ENCODE measurements around the gene AMBP. TPM values are rescaled to one million over a fixed set of nuclear protein-coding genes. Genes with fewer than 3 reads are reported as not detected.

The AMBP gene
- total and polyA plus RNA-seq, 10 donors, result 0.09 to 1.6 (median 0.12) TPM; not detected in 7

GRCh38 chr9:114071197-114071795 lies 6.8 kb downstream of the AMBP start:
- Histone ChIP-seq H3K4me1 (no peaks in the 10 kb centered on the region), H3K27ac (no peak overlapping the region), H3K36me3 (no peaks in the 10 kb centered on the region), H3K27me3 (replicated peaks in 1 of 7) (peaks cover 0 to 12% (median 0%) of the 10 kb centered on the region in 7 donors), H3K9me3 (no peaks in the 10 kb centered on the region), H3K4me3 (no peak overlapping the region)
- no peak for TF ChIP-seq POLR2A (IDR thresholded peaks at IDR 0.05)
- TF ChIP-seq POLR2AphosphoS5 (IDR thresholded peaks at IDR 0.05), result no peak
- no peak for TF ChIP-seq CTCF (IDR thresholded peaks at IDR 0.05 in 8 of 11, conservative IDR thresholded peaks at IDR 0.05 in 3 of 11)
- DNase-seq, result peak; percentile 61
- WGBS, 5 donors, result 73 to 85% (median 83%) methylated on average over 3 to 7 of the region's 7 CpGs
- intact Hi-C loops (cut with DNase I; ENCODE audit: low total_unique reads), result no loop called here

GRCh38 chr9:114070188-114071103 lies 7.7 kb downstream of the AMBP start:
- Histone ChIP-seq H3K4me1 (no peaks in the 10 kb centered on the region), H3K27ac (no peak overlapping the region), H3K9me3 (no peaks in the 10 kb centered on the region), H3K4me3 (no peak overlapping the region), H3K27me3 (replicated peaks in 1 of 7) (peaks cover 0 to 8% (median 0%) of the 10 kb centered on the region in 7 donors), H3K36me3 (no peaks in the 10 kb centered on the region)
- peak; percentile 62 for DNase-seq
- no peak for TF ChIP-seq CTCF (IDR thresholded peaks at IDR 0.05 in 8 of 11, conservative IDR thresholded peaks at IDR 0.05 in 3 of 11)
- no peak for TF ChIP-seq POLR2A (IDR thresholded peaks at IDR 0.05)
- TF ChIP-seq POLR2AphosphoS5 (IDR thresholded peaks at IDR 0.05), result no peak
- intact Hi-C loops (cut with DNase I; ENCODE audit: low total_unique reads), result no loop called here
- WGBS, 5 donors, result 88 to 96% (median 91%) methylated on average over 13 to 17 of the region's 17 CpGs

GRCh38 chr9:114069476-114070187 lies 8.5 kb downstream of the AMBP start:
- no peak overlapping the region for H3K27ac ChIP-seq
- H3K4me3 ChIP-seq, result no peak overlapping the region
- no peak for TF ChIP-seq POLR2A (IDR thresholded peaks at IDR 0.05)
- no peak for TF ChIP-seq POLR2AphosphoS5 (IDR thresholded peaks at IDR 0.05)
- TF ChIP-seq CTCF (IDR thresholded peaks at IDR 0.05 in 8 of 11, conservative IDR thresholded peaks at IDR 0.05 in 3 of 11), result no peak
- intact Hi-C loops (cut with DNase I; ENCODE audit: low total_unique reads), result no loop called here
- no peaks in the 10 kb centered on the region for H3K4me1 ChIP-seq
- WGBS, 5 donors, result 79 to 92% (median 89%) methylated on average over 8 to 9 of the region's 9 CpGs
- DNase-seq, result peak; percentile 43
- no peaks in the 10 kb centered on the region for H3K9me3 ChIP-seq
- H3K36me3 ChIP-seq, result no peaks in the 10 kb centered on the region
- H3K27me3 ChIP-seq (replicated peaks in 1 of 7), result peaks cover 0 to 4% (median 0%) of the 10 kb centered on the region in 7 donors

All from spleen (tissue), 11 donors.